ENCODE measurements around the gene MSANTD1. TPM values are rescaled to one million over a fixed set of nuclear protein-coding genes. Genes with fewer than 3 reads are reported as not detected.

Gene MSANTD1
- total and polyA plus RNA-seq, 2 donors (not counting 3 experiments of a cell fraction or from before 2014, with no cell fraction given), result 0.14 to 1.2 TPM

DNA sequence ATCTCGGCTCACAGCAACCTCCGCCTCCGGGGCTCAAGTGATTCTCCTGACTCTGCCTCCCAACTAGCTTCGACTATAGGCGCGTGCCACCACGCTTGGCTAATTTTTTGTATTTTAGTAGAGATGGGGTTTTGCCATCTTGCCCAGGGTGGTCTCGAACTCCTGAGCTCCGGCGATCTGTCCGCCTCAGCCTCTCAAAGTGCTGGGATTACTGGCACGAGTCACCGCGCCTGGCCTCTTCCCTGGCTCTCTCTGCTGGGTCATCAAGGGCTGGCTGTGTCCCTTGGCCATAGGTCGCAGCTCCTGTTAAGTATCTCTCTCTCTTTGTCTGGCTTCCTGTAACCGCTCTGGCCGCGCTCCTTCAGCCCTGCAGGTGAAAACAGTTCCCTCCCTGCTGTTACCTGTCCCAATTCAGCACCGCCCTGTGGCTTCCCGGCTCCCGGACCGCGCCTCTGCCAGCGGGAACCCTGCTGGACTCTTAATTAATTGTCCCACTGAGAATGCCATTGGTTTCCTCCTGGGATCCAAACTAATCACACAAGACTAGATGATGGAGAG lies 42.5 kb downstream of the MSANTD1 start:
- peaks cover 18% of the 10 kb centered on the region for H3K4me1 ChIP-seq (ENCODE audit: control insufficient read depth, extremely low read depth, insufficient read depth, low read length)
- ChIA-PET POLR2A (interaction anchor here (1.2 to 1.5 kb wide), 3 partner anchors 13 to 44 kb away, joined by 3 to 4 read pairs (median 4); no protein-coding TSS in a partner anchor), CTCF (interaction anchor here (0.8 to 1.8 kb wide), 4 partner anchors 13 to 190 kb away, joined by 3 to 5 read pairs (median 4); no protein-coding TSS in a partner anchor)
- DNase-seq (ENCODE audit: low read depth, low spot score) (no peak), FAIRE-seq (peak; percentile 12)
- no peaks in the 10 kb centered on the region for H3K36me3 ChIP-seq (ENCODE audit: control insufficient read depth in 2 of 2, extremely low read depth in 1 of 2, insufficient read depth in 2 of 2, low read length in 2 of 2)
- intact Hi-C loops (cut with micrococcal nuclease) (loop anchor here (5.0 kb wide), 1 partner anchor 219 kb away; the partner anchor contains the start of genes HTT and HTT-AS), dilution Hi-C loops (cut with MboI; ENCODE audit: extremely low pct_ligation_motif_present, low sequenced_read_pairs) (no loop called here)
- H3K4me3 ChIP-seq (replicated peaks in 1 of 3; ENCODE audit: insufficient read depth in 1 of 3, low read depth in 1 of 3, low read length in 3 of 3), result peak overlapping the region; percentile 29 to 64 (median 42)
- peaks cover 30% of the 10 kb centered on the region for H3K79me2 ChIP-seq (ENCODE audit: control insufficient read depth, insufficient read depth, low read length)
- H3K27me3 ChIP-seq (ENCODE audit: control insufficient read depth in 2 of 2, insufficient read depth in 2 of 2, low read length in 2 of 2), result no peaks in the 10 kb centered on the region
- no peaks in the 10 kb centered on the region for H3K9me1 ChIP-seq (replicated peaks; ENCODE audit: control insufficient read depth, extremely low read depth, insufficient read depth, low read length)
- no peak for TF ChIP-seq FOS (IDR thresholded peaks at IDR 0.05; ENCODE audit: borderline replicate concordance, insufficient read depth, low read length)
- TF ChIP-seq EZH2 (IDR thresholded peaks at IDR 0.05; ENCODE audit: borderline replicate concordance, low read depth, low read length, severe bottlenecking), result no peak
- TF ChIP-seq JUN (IDR thresholded peaks at IDR 0.05; ENCODE audit: borderline replicate concordance, insufficient read depth, insufficient read length, low read depth), result no peak
- TF ChIP-seq POLR2A (IDR thresholded peaks at IDR 0.05; ENCODE audit: low read depth, low read length), result no peak
- TF ChIP-seq, protein P1, sequence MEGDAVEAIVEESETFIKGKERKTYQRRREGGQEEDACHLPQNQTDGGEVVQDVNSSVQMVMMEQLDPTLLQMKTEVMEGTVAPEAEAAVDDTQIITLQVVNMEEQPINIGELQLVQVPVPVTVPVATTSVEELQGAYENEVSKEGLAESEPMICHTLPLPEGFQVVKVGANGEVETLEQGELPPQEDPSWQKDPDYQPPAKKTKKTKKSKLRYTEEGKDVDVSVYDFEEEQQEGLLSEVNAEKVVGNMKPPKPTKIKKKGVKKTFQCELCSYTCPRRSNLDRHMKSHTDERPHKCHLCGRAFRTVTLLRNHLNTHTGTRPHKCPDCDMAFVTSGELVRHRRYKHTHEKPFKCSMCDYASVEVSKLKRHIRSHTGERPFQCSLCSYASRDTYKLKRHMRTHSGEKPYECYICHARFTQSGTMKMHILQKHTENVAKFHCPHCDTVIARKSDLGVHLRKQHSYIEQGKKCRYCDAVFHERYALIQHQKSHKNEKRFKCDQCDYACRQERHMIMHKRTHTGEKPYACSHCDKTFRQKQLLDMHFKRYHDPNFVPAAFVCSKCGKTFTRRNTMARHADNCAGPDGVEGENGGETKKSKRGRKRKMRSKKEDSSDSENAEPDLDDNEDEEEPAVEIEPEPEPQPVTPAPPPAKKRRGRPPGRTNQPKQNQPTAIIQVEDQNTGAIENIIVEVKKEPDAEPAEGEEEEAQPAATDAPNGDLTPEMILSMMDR (IDR thresholded peaks at IDR 0.05; ENCODE audit: extremely low read depth in 1 of 2, insufficient read depth in 1 of 2, low read depth in 1 of 2, low read length in 2 of 2), result no peak
- TF ChIP-seq MYC (IDR thresholded peaks at IDR 0.05; ENCODE audit: low read depth, low read length), result no peak
- TF ChIP-seq GATA2 (IDR thresholded peaks at IDR 0.05; ENCODE audit: insufficient read depth, insufficient read length, low read depth, low read length), result no peak
- TF ChIP-seq, protein P2, sequence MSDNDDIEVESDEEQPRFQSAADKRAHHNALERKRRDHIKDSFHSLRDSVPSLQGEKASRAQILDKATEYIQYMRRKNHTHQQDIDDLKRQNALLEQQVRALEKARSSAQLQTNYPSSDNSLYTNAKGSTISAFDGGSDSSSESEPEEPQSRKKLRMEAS (IDR thresholded peaks at IDR 0.05; ENCODE audit: insufficient read depth, insufficient read length), result no peak
- TF ChIP-seq POLR2AphosphoS5 (IDR thresholded peaks at IDR 0.05; ENCODE audit: insufficient read depth, low read depth, low read length), result no peak
- no peaks in the 10 kb centered on the region for H3K9me3 ChIP-seq (replicated peaks; ENCODE audit: control insufficient read depth, insufficient read depth, low read length)
- BruUV-seq (replicated peaks), result TSS peak; percentile 63
- no peaks in the 10 kb centered on the region for H4K20me1 ChIP-seq (replicated peaks; ENCODE audit: control insufficient read depth, extremely low read depth, insufficient read depth, low read length)
- peak overlapping the region; percentile 40 for H2AFZ ChIP-seq (ENCODE audit: low read depth, low read length)
- peak overlapping the region; percentile 61 for H3K27ac ChIP-seq (ENCODE audit: insufficient read depth, low read depth, low read length)
- peak overlapping the region; percentile 47 for H3K9ac ChIP-seq (replicated peaks; ENCODE audit: extremely low read depth, insufficient read depth, low read length)
- H3K4me2 ChIP-seq (ENCODE audit: insufficient read depth, low read length), result peak overlapping the region; percentile 70
